Measurements from ENCODE around the gene LIAS. TPM values are rescaled to one million over a fixed set of nuclear protein-coding genes. Genes with fewer than 3 reads are reported as not detected.
A peak's percentile ranks its signal among the peaks of the same experiment; 100 is the strongest.

Gene LIAS
- total and polyA plus RNA-seq, 4 donors = 7.1 to 9.7 (median 9.5) TPM

- Histone ChIP-seq H3K9ac (ENCODE audit: low read depth in 1 of 2, low read length in 2 of 2) (no peak overlapping the region), H3K4me1 (ENCODE audit: control insufficient read depth in 4 of 4, insufficient read depth in 4 of 4, low read length in 3 of 4) (peaks cover 2 to 41% (median 19%) of the 10 kb centered on the region in 4 donors), H3K27me3 (ENCODE audit: control insufficient read depth in 4 of 4, insufficient read depth in 4 of 4, low read length in 3 of 4) (no peaks in the 10 kb centered on the region), H3K27ac (ENCODE audit: low read depth in 1 of 2, low read length in 2 of 2) (no peak overlapping the region), H3K4me3 (ENCODE audit: low read depth in 1 of 3, low read length in 3 of 3) (peak overlapping the region in 1 of 3 donors; percentile 27), H3K36me3 (ENCODE audit: control insufficient read depth in 4 of 4, insufficient read depth in 3 of 4, low read depth in 1 of 4, low read length in 3 of 4) (peaks cover 0 to 4% (median 2%) of the 10 kb centered on the region in 4 donors), H3K9me3 (ENCODE audit: control insufficient read depth in 4 of 4, low read length in 3 of 4) (no peaks in the 10 kb centered on the region)
- TF ChIP-seq TAF1 (conservative IDR thresholded peaks at IDR 0.05) = no peak
- no peak for TF ChIP-seq RXRA (IDR thresholded peaks at IDR 0.05)
- TF ChIP-seq HNF4G (IDR thresholded peaks at IDR 0.05) = no peak
- TF ChIP-seq CTCF (IDR thresholded peaks at IDR 0.05; ENCODE audit: low read depth, low read length, missing input control) = peak; percentile 15
- TF ChIP-seq ATF3 (IDR thresholded peaks at IDR 0.05) = no peak
- TF ChIP-seq REST (IDR thresholded peaks at IDR 0.05) = no peak
- no peak for TF ChIP-seq ZBTB33 (IDR thresholded peaks at IDR 0.05)
- TF ChIP-seq FOXA1 (IDR thresholded peaks at IDR 0.05) = no peak
- TF ChIP-seq EGR1 (IDR thresholded peaks at IDR 0.05; ENCODE audit: low read depth in 2 of 2) = no peak
- TF ChIP-seq FOXA2 (IDR thresholded peaks at IDR 0.05) = no peak
- TF ChIP-seq NR2F2 (IDR thresholded peaks at IDR 0.05) = no peak
- TF ChIP-seq RAD21 (IDR thresholded peaks at IDR 0.05) = peak; percentile 69 to 71
- no peak for TF ChIP-seq JUND (IDR thresholded peaks at IDR 0.05)
- TF ChIP-seq YY1 (IDR thresholded peaks at IDR 0.05) = no peak
- TF ChIP-seq MAX (IDR thresholded peaks at IDR 0.05) = no peak
- 54% methylated on average over 7 of the region's 7 CpGs for WGBS
- DNase-seq (ENCODE audit: low spot score) = no peak
These were observed 22.9 kb upstream of the LIAS start for GRCh38 chr4:39435659-39436563.
